DMS79 (cell line): ENCODE measurements around the gene NFE2L3.

ENCODE experiments used
- DNase-seq: peaks from one replicate; lab custom pipeline; 2025; lab: John Stamatoyannopoulos, UW

The NFE2L3 gene

DNA sequence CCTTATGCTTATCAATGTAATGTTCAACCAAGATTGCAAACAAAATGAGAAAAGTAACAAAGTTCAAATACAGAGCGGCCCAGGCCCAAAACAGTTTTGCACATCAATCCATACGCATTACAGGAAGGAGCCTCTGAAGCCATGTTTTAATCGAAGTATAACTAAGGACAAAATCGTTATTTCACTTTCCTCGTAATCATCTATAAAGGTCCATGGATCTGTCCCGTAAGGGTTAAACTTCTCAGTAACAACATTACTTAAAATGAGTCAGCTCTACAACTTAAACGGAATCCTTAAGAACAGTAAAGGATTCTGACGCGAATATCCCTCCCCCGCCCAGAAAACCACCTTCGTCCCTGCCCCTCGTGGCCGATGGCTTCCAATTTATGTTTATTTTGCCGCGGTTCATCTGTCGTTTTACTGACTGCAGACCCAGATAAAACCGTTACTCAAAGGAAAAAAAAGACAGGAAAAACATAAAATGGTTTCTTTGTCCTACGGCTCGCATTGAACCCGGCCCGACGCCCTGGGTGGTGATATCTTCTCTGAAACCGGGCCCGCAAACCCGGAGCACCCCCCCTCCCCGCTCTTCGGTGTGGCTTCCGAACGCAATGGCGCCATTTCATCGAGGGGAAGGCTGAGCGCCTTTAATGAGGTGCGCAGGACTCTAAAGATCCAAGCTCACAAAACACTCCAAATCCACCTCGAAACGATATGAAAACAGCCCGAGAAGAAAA lies 47.5 kb downstream of the NFE2L3 start:
- DNase-seq = peak; percentile 54

DNA sequence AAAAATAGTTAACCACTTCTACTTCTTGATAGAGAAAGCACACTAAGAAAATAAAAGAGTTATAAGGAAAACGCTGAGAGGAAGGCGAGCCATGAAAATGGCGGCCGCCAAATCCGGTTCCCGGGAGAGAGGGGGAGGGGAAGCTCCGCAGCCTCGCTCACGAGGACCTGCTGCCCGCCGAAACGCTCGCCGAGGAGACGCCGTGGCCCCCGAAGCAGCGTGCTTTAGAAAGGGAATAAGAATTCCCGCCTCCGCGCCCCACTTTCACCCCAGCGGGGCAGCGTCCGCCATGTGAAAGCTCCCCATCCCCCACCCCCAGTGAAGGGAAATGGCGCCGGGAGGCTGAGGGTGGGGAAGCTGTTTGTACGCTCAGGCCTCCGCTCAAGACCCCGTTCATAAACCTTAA lies 48.0 kb downstream of the NFE2L3 start:
- DNase-seq = peak; percentile 54

GRCh38 chr7:26200444-26201246 lies 48.6 kb downstream of the NFE2L3 start, which contains the start of gene HNRNPA2B1:
HNRNPA2B1 (minus strand) TSS chr7:26200746; CDS start chr7:26200577, 169 bp downstream.
- DNase-seq = peak; percentile 91

DNA sequence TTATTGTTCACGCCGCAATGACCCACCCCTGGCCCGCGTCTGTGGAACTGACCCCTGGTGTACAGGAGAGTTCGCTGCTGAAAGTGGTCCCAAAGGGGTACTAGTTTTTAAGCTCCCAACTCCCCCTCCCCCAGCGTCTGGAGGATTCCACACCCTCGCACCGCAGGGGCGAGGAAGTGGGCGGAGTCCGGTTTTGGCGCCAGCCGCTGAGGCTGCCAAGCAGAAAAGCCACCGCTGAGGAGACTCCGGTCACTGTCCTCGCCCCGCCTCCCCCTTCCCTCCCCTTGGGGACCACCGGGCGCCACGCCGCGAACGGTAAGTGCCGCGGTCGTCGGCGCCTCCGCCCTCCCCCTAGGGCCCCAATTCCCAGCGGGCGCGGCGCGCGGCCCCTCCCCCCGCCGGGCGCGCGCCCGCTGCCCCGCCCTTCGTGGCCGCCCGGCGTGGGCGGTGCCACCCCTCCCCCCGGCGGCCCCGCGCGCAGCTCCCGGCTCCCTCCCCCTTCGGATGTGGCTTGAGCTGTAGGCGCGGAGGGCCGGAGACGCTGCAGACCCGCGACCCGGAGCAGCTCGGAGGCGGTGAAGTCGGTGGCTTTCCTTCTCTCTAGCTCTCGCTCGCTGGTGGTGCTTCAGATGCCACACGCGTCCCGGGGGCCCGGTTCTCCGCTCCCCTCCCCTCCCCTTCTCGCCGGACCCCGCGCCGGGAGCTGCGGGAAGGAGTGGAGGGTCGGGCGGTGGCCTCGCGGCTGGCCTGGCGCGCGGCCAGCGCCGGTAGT lies 49.4 kb downstream of the NFE2L3 start, which contains the start of gene CBX3:
CBX3 (plus strand) TSS at position 499 of the 772 bp plus-strand sequence. CDS start 1,254 bp downstream, outside the sequence.
- DNase-seq = peak; percentile 88

DNA sequence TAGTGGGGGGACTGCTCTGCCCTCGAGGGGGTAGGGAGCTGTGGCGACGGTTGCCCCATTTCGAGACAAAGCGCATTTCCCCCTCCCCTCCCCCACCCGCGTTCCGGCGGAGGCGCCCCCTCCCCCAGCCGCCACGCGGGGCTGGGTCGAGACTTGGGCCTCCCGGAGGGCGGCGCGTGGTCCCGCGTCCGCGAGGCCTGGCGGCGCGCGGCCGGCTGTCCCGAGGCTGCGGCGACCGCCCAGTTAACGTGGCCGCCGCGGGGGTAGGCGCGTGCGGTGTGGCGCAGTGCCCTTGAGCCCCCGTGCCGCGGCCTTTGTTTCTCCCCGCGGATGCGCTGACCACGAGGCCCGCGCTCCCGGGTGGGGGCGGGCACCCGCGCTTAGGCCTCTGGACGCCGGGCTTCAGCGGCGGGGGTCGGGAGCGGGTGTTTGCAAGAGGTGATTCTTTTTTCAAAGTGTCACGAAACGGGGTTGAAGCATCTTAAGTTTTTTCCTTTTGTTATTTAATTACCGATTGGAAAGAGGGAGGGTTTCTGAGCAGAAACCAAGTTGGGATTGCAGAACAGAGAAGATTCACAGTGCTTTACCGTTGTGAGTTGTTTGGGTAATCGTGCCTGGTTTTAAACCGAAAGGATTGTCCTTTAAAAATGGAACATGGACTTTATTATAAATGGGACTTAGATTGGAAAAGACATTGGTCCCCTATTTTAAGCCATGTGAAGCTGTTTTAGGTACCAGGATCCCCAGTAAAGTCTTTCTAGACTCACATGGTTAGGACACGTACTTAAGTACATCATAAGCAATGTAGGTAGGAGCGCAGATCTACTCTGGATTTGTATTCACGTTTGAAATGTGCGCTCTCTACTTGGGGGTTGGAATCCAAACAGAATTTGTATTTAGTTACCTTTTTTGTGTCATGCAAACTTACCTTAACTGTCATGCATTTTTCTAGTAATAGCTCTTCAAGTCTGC lies 50.3 kb downstream of the NFE2L3 start:
- no peak for DNase-seq

DNA sequence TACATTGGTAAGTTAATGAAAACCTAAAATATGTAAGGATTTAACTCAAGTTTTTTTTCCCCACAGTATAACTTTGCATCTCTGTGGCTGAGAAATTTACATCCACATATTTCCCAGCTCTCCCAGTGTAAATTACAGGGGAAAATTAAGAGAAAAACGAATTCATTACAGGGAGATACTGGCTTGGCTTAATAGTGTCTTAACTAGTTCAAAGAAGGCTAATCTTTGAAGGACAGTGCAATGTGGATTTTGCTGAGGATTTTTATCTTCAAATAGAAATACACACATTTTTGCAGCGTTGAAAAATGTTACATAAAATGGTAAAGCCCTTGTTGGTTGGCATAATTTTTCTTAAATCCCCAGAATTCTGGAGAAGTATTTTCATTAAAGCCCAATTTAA lies 51.0 kb downstream of the NFE2L3 start:
- no peak for DNase-seq

DNA sequence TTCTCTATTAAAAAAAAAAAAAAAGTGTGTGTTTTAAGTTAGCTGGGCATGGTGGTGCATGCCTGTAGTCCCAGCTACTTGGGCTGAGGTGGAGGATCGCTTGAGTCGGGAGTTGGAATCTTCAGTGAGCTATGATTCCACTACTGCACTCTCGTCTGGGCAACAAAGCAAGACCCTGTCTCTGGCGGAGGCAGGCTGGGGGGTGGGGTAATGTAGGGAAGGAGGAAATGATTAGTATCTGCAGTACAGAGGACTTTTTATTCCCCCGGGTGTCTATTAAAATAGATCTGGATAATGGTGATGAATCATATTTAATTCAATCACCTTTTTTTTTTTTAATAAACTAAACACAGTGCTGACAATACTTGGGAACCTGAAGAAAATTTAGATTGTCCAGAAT lies 56.0 kb downstream of the NFE2L3 start:
- DNase-seq = no peak

DNA sequence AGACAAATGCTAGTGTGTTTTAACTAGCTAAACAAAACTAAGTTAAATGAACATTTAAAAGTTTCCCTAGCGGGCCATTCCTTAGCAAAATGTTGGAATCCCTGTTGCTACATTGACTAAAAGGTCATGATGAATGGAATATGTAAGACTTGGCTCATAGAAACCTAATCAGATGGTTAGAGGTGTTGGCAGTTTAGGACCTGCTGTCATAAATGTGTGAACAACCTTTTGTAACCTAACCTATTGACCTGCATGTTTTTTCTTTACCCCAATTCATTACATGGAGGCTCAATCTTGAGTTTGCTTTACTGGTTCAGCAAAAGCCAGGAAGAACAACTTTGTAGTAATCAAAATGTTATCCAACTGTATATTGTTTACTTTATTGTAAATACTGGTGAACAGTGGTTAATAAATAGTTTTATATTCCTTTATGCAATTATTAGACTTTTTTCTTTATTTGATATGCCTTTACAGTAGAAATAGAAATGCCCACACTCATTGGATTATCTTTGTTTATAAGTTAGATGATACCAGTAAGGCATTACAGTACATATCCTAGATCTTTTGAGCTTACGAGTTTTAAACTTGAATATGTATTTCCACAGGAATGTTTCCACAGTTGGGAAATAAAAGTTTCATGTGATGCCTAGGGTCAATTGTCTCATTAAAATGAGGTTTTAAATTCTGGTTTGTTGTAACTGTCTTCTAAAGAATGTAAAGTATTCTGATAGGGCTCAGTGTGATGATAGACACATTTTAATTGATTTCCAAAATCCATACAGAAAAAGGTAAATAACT lies 61.1 kb downstream of the NFE2L3 start:
- DNase-seq = no peak

GRCh38 chr7:26213807-26214515 lies 62.0 kb downstream of the NFE2L3 start:
- DNase-seq = no peak

GRCh38 chr7:26216049-26216448 lies 64.1 kb downstream of the NFE2L3 start:
- DNase-seq = no peak

GRCh38 chr7:26224359-26224758 lies 72.4 kb downstream of the NFE2L3 start:
- no peak for DNase-seq

DNA sequence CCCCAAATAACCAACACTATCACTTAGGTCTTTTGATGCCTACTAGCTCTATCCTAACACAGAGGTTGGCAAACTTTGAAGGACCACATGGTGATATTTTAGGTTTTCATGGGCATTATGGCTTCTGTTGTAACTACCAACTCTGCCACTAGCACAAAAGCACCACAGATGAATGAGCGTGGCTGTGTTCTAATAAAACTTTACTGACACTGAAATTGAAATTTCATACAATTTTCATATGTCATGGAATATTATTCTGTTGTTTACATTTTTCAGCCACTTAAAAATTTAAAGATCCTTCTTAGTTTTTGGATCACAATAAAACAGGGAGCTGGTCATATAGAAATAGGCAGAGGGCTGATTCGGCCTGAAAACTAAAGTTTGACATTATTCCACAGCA lies 76.0 kb downstream of the NFE2L3 start:
- no peak for DNase-seq

GRCh38 chr7:26233902-26234511 lies 82.0 kb downstream of the NFE2L3 start:
- DNase-seq = no peak
